OCI-LY7 (cell line): ENCODE results near the gene NTN3. TPM values are rescaled to one million over a fixed set of nuclear protein-coding genes. Genes with fewer than 3 reads are reported as not detected.

Experiments
- BruUV-seq: library from RNA; stranded (reverse); fragments of 400-500 nt; replicated peaks from 2 replicates; lab custom pipeline; 2021; lab: Mats Ljungman, UMichigan
- CTCF ChIA-PET: fragments of 300-600 bp; sonication (Branson Sonifier 250); formaldehyde crosslinking; loops from one replicate; lab custom pipeline; 2022; ENCODE audit warnings: antibody characterized with exemption; ENCODE audit not compliant: unreplicated experiment; lab: Charles Lee
- POLR2A ChIA-PET: fragments of 300-600 bp; sonication (Branson Sonifier 250); formaldehyde crosslinking; loops from one replicate; lab custom pipeline; 2022; ENCODE audit warnings: antibody characterized with exemption; lab: Charles Lee
- DNase-seq: peaks from one replicate; pipeline ENCODE4 v3.0.0-alpha.2; 2015; ENCODE audit warnings: low spot score
- H2AFZ ChIP-seq: fragments of 200-600 bp; sonication (generic), shearing (Covaris generic); 2 replicates; pipeline ENCODE4 v1.6.1; 2014; ENCODE audit warnings: mild to moderate bottlenecking, antibody characterized with exemption, low read length, moderate library complexity
- H3K27ac ChIP-seq: fragments of 200-600 bp; sonication (generic); 2 replicates; pipeline ENCODE4 v1.5.1; 2014; ENCODE audit warnings: mixed run types, low read depth, mild to moderate bottlenecking, moderate library complexity, low read length, inconsistent platforms; ENCODE audit not compliant: poor library complexity, severe bottlenecking
- H3K36me3 ChIP-seq: fragments of 200-600 bp; sonication (generic); 2 replicates; pipeline ENCODE4 v1.6.1; 2014; ENCODE audit warnings: mild to moderate bottlenecking, antibody characterized with exemption, low read length, moderate library complexity, mixed read lengths; ENCODE audit not compliant: insufficient read depth
- H3K4me1 ChIP-seq: fragments of 200-600 bp; sonication (generic); 2 replicates; pipeline ENCODE4 v1.5.1; 2014; ENCODE audit warnings: mild to moderate bottlenecking, low read length; ENCODE audit not compliant: insufficient read depth, poor library complexity, severe bottlenecking
- H3K4me2 ChIP-seq: fragments of 200-600 bp; sonication (generic); 2 replicates; pipeline ENCODE4 v1.6.1; 2014; ENCODE audit warnings: mild to moderate bottlenecking, low read length
- H3K4me3 ChIP-seq: fragments of 200-600 bp; sonication (generic); 2 replicates; pipeline ENCODE4 v1.5.1; 2014; ENCODE audit warnings: mild to moderate bottlenecking, low read depth, low read length; ENCODE audit not compliant: poor library complexity, severe bottlenecking
- H3K79me2 ChIP-seq: fragments of 200-600 bp; sonication (generic); 2 replicates; pipeline ENCODE4 v1.6.1; 2016; ENCODE audit warnings: low read depth, mild to moderate bottlenecking, low read length, moderate library complexity, mixed read lengths; ENCODE audit not compliant: insufficient read depth
- H3K9me2 ChIP-seq: fragments of 200-600 bp; sonication (generic); 2 replicates; pipeline ENCODE4 v1.6.1; 2016; ENCODE audit warnings: mild to moderate bottlenecking, low read length, mixed read lengths; ENCODE audit not compliant: insufficient read depth
- H3K9me3 ChIP-seq: fragments of 200-600 bp; sonication (generic); 2 replicates; pipeline ENCODE4 v1.6.1; 2014; ENCODE audit warnings: mild to moderate bottlenecking, mixed run types, low read length, mixed read lengths
- H4K20me1 ChIP-seq: fragments of 200-600 bp; sonication (generic); 2 replicates; pipeline ENCODE4 v1.6.1; 2014; ENCODE audit warnings: mild to moderate bottlenecking, antibody characterized with exemption, low read length, moderate library complexity, mixed read lengths; ENCODE audit not compliant: insufficient read depth
- EZH2phosphoT487 ChIP-seq: fragments of 200-600 bp; sonication (generic); IDR thresholded peaks from 2 replicates; pipeline ENCODE4 v1.6.1; 2018; ENCODE audit warnings: low read depth, borderline replicate concordance, mild to moderate bottlenecking, mixed run types, antibody characterized with exemption, low read length, moderate library complexity, mixed read lengths
- intact Hi-C: fragments of 100-400 bp; cut with micrococcal nuclease; formaldehyde crosslinking; loops from one replicate; pipeline ENCODE4 v1.10.0; 2022; ENCODE audit not compliant: unreplicated experiment
- total RNA-seq, 2 experiments: library from RNA; depleted of rRNA in 1 of 2; stranded (reverse); fragments of >200 nt in 1 of 2; shearing (Covaris generic) in 1 of 2; gene quantifications; 2 replicates each; pipeline ENCODE4 v1.2.3, GENCODE V29; 2014 to 2022
- TF ChIP-seq, protein P1 (sequence below): fragments of 200-600 bp; sonication (generic); conservative IDR thresholded peaks from 2 replicates; pipeline ENCODE4 v1.5.1; 2014; ENCODE audit warnings: mild to moderate bottlenecking, antibody characterized with exemption, low read length, moderate library complexity, mixed read lengths

NTN3 gene
- total RNA-seq, 2 experiments from 2014 or later = 1.7 to 2.3 TPM

DNA sequence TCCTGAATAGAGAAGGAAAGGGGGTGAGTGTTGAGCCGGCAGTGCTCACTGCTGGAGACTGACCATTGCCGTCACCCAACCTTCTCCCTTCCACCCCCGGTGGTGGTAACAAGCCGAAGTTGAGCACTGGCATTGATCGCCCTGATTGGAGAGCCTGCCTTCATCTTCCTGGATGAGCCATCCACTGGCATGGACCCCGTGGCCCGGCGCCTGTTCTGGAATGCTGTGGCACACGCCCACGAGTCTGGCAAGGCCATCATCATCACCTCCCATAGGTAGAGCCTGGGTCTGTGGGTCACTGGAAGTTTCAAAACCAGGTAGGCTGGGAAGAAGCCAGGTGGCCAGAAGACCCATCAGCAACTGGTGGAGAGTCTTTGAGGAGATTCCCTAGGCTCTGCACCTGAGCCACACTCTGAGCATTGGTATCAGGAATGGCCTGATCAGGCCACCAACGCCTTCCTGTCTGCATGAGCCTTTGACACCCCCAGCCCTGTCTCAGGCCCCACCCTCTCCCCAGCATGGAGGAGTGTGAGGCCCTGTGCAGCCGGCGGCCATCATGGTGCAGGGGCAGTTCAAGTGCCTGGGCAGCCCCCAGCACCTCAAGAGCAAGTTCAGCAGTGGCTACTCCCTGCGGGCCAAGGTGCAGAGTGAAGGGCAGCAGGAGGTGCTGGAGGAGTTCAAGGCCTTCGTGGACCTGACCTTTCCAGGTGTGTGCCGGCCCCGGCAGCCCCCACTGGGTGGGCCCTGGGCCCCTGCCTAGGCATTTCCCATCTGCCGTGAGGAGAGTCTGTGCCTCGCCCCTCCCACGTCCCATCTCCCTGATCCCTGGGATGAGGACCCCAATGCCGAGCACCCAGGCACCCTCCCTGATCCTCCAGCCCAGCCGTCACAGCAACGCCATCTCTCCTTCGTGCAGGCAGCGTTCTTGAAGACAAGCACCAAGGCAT is 46.8 kb upstream of the NTN3 start:
- peaks cover 18% of the 10 kb centered on the region for H3K4me1 ChIP-seq
- ChIA-PET POLR2A (no interaction called here), CTCF (no interaction called here)
- TF ChIP-seq EZH2phosphoT487 = no peak
- TF ChIP-seq, protein P1, sequence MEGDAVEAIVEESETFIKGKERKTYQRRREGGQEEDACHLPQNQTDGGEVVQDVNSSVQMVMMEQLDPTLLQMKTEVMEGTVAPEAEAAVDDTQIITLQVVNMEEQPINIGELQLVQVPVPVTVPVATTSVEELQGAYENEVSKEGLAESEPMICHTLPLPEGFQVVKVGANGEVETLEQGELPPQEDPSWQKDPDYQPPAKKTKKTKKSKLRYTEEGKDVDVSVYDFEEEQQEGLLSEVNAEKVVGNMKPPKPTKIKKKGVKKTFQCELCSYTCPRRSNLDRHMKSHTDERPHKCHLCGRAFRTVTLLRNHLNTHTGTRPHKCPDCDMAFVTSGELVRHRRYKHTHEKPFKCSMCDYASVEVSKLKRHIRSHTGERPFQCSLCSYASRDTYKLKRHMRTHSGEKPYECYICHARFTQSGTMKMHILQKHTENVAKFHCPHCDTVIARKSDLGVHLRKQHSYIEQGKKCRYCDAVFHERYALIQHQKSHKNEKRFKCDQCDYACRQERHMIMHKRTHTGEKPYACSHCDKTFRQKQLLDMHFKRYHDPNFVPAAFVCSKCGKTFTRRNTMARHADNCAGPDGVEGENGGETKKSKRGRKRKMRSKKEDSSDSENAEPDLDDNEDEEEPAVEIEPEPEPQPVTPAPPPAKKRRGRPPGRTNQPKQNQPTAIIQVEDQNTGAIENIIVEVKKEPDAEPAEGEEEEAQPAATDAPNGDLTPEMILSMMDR = no peak
- no peak overlapping the region for H3K4me2 ChIP-seq
- no peaks in the 10 kb centered on the region for H3K36me3 ChIP-seq
- no peak overlapping the region for H3K4me3 ChIP-seq
- no peak for DNase-seq
- intact Hi-C loops = loop anchor here (10.0 kb wide), 1 partner anchor 270 kb away; the partner anchor contains the start of gene TRAF7
- no peaks in the 10 kb centered on the region for H3K79me2 ChIP-seq
- no peak overlapping the region for H3K27ac ChIP-seq
- no TSS peak for BruUV-seq
- no peaks in the 10 kb centered on the region for H4K20me1 ChIP-seq
- no peak overlapping the region for H2AFZ ChIP-seq
- no peaks in the 10 kb centered on the region for H3K9me2 ChIP-seq
- no peaks in the 10 kb centered on the region for H3K9me3 ChIP-seq

DNA sequence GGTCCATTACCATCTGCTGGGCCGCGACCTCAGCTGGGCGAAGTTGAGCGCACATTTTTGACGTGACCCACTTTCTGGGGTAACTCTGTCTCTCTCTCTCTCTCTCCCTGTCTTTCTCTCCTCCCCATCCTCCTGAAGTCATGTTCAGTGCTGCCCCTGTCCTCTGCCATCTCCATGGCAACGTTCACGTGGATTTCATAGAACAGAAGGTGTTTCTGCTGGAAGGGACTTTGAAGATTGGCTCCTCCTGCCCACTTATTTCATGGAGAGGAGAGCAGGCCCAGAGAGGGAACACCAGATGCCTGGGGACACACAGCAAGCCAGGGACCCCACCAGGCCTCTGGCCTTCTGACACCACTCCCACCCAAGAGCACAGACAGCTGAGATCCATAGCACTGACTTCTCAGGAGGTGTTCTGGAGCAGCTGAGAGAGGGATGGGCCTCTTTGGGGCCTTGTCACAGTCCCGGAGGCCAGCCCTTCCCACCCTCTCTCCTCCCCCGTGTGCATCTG is 46.0 kb upstream of the NTN3 start:
- no peak overlapping the region for H2AFZ ChIP-seq
- ChIA-PET CTCF (no interaction called here), POLR2A (no interaction called here)
- H3K36me3 ChIP-seq = no peaks in the 10 kb centered on the region
- no peaks in the 10 kb centered on the region for H3K9me3 ChIP-seq
- H3K4me1 ChIP-seq = peaks cover 18% of the 10 kb centered on the region
- H3K9me2 ChIP-seq = no peaks in the 10 kb centered on the region
- DNase-seq = no peak
- no TSS peak for BruUV-seq
- H3K79me2 ChIP-seq = peaks cover 5% of the 10 kb centered on the region
- H3K4me2 ChIP-seq = no peak overlapping the region
- intact Hi-C loops = loop anchor here (10.0 kb wide), 1 partner anchor 270 kb away; the partner anchor contains the start of gene TRAF7
- peaks cover 4% of the 10 kb centered on the region; the same call in 1 of the 2 replicates for H4K20me1 ChIP-seq
- no peak overlapping the region for H3K4me3 ChIP-seq
- TF ChIP-seq, protein P1 = no peak
- TF ChIP-seq EZH2phosphoT487 = no peak
- no peak overlapping the region for H3K27ac ChIP-seq
